H1 (cell line): ENCODE data around the gene ATP8B3. TPM values are rescaled to one million over a fixed set of nuclear protein-coding genes. Genes with fewer than 3 reads are reported as not detected.

Experiments
- CHD7 ChIP-seq: fragments of 300-600 bp; sonication (generic); IDR thresholded peaks from 2 replicates; pipeline ENCODE4 v1.7.1; 2012; ENCODE audit warnings: low read length, moderate library complexity, mild to moderate bottlenecking, inconsistent platforms; ENCODE audit not compliant: insufficient replicate concordance
- polyA plus RNA-seq, 7 experiments: library from polyadenylated mRNA; depleted of rRNA in 3 of 7; stranded (reverse) in 5 of 7; unstranded in 2 of 7; fragments of >200 nt in 5 of 7; fragments of 200-250 nt in 2 of 7; gene quantifications; 1 replicate in 5 of 7; 2 replicates in 1 of 7; 4 replicates in 1 of 7; pipeline versions ENCODE4 v1.2.1 to v1.2.3, GENCODE V29; 2011 to 2013; ENCODE audit warnings: missing spikeins in 2 of 7, mixed read lengths in 2 of 7
- total RNA-seq: library from RNA; stranded (reverse); fragmentation: NEBNext Ultra II Directional; extraction: Animal tissue kit (Norgen Biotek cat#: 25700); gene quantifications from 2 replicates; pipeline ENCODE4 v1.2.1, GENCODE V29; 2021

ATP8B3 gene
- total and polyA plus RNA-seq, 2 of the 8 experiments (the other 6 are each of a cell fraction or from before 2014, with no cell fraction given), result 4.1 to 9.3 TPM

GRCh38 chr19:1833540-1833939 is 21.5 kb upstream of the ATP8B3 start (continued):
- TF ChIP-seq CHD7, result no peak
